A673 (cell line): ENCODE measurements around the gene FAM72D.
"Not testable (repeated sequence)": the region's sequence is repeated elsewhere in the genome, so short reads cannot be mapped to it uniquely, and the experiment has no call there.

Source experiments
- EZH2 ChIP-seq: fragments of 200-600 bp; sonication (generic); IDR thresholded peaks from 2 replicates; pipeline ENCODE4 v1.6.1; 2017; ENCODE audit warnings: borderline replicate concordance, low read depth, mild to moderate bottlenecking, mixed read lengths, antibody characterized with exemption, low read length; ENCODE audit not compliant: poor library complexity, severe bottlenecking
- TF ChIP-seq, protein P1 (sequence below): fragments of 300-800, 200-600 bp; sonication (generic); conservative IDR thresholded peaks from 2 replicates; pipeline ENCODE4 v1.5.1; 2017; ENCODE audit warnings: low read depth, mild to moderate bottlenecking, antibody characterized with exemption, low read length, moderate library complexity, mixed read lengths

DNA sequence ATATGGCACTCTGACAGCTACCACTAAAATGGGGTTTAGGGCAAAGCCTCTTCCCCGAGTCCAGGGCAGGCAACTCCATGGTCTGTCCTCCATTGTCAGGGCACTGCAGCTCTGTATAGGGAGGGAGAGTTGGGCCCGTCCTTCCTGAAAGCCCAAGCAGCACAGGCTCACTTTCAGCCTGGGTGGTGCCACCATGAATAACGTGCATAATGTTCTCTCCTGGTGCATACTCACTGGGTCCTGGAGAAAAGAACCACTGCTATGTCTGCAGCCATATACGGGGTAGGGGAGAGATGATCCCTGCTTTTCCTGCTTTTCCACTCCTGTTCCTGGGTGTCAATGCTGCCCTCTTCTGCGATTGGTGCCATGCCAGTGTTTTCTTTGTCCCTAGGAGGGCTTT is 60.1 kb downstream of the FAM72D start:
- TF ChIP-seq, protein P1, sequence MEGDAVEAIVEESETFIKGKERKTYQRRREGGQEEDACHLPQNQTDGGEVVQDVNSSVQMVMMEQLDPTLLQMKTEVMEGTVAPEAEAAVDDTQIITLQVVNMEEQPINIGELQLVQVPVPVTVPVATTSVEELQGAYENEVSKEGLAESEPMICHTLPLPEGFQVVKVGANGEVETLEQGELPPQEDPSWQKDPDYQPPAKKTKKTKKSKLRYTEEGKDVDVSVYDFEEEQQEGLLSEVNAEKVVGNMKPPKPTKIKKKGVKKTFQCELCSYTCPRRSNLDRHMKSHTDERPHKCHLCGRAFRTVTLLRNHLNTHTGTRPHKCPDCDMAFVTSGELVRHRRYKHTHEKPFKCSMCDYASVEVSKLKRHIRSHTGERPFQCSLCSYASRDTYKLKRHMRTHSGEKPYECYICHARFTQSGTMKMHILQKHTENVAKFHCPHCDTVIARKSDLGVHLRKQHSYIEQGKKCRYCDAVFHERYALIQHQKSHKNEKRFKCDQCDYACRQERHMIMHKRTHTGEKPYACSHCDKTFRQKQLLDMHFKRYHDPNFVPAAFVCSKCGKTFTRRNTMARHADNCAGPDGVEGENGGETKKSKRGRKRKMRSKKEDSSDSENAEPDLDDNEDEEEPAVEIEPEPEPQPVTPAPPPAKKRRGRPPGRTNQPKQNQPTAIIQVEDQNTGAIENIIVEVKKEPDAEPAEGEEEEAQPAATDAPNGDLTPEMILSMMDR = not testable (repeated sequence)
- TF ChIP-seq EZH2 = not testable (repeated sequence)
